ENCODE measurements around the gene CPLX4.
"Not testable (repeated sequence)": the region's sequence is repeated elsewhere in the genome, so short reads cannot be mapped to it uniquely, and the experiment has no call there.

The CPLX4 gene

GRCh38 chr18:59255491-59255890 lies 63.0 kb downstream of the CPLX4 start:
- not testable (repeated sequence) for H3K9ac ChIP-seq (ENCODE audit: low read depth, low read length); H3K4me1 ChIP-seq (ENCODE audit: control insufficient read depth, insufficient read depth, low read length); H3K4me3 ChIP-seq (ENCODE audit: low read length); H3K36me3 ChIP-seq (ENCODE audit: insufficient read depth, low read length); H3K4me2 ChIP-seq (ENCODE audit: low read length); H3K9me3 ChIP-seq (replicated peaks; ENCODE audit: low read length)
- peaks cover 33% of the 10 kb centered on the region for H3K27me3 ChIP-seq (ENCODE audit: control insufficient read depth, insufficient read depth, low read length)

- no peaks in the 10 kb centered on the region for H3K9me3 ChIP-seq (replicated peaks; ENCODE audit: low read length)
- no peak overlapping the region for H3K4me3 ChIP-seq (ENCODE audit: low read length)
- no peaks in the 10 kb centered on the region for H3K36me3 ChIP-seq (ENCODE audit: insufficient read depth, low read length)
- H3K4me1 ChIP-seq (ENCODE audit: control insufficient read depth, insufficient read depth, low read length), result no peaks in the 10 kb centered on the region
- H3K27me3 ChIP-seq (ENCODE audit: control insufficient read depth, insufficient read depth, low read length), result peaks cover 74% of the 10 kb centered on the region
- no peak overlapping the region for H3K9ac ChIP-seq (ENCODE audit: low read depth, low read length)
- H3K4me2 ChIP-seq (ENCODE audit: low read length), result no peak overlapping the region
These were observed 69.2 kb downstream of the CPLX4 start for GRCh38 chr18:59249199-59249774.

GRCh38 chr18:59246796-59247195 lies 71.7 kb downstream of the CPLX4 start:
- Histone ChIP-seq H3K27me3 (ENCODE audit: control insufficient read depth, insufficient read depth, low read length) (peaks cover 61% of the 10 kb centered on the region), H3K9ac (ENCODE audit: low read depth, low read length) (no peak overlapping the region), H3K9me3 (replicated peaks; ENCODE audit: low read length) (no peaks in the 10 kb centered on the region), H3K4me3 (ENCODE audit: low read length) (no peak overlapping the region), H3K4me1 (ENCODE audit: control insufficient read depth, insufficient read depth, low read length) (no peaks in the 10 kb centered on the region), H3K4me2 (ENCODE audit: low read length) (no peak overlapping the region), H3K36me3 (ENCODE audit: insufficient read depth, low read length) (no peaks in the 10 kb centered on the region)
